ENCODE measurements around the gene PODNL1. TPM values are rescaled to one million over a fixed set of nuclear protein-coding genes. Genes with fewer than 3 reads are reported as not detected.
"Not testable (repeated sequence)": the region's sequence is repeated elsewhere in the genome, so short reads cannot be mapped to it uniquely, and the experiment has no call there.

PODNL1 gene
- total and polyA plus RNA-seq, 2 experiments from 2014 or later, result 6.2 to 45.3 TPM

- no peaks in the 10 kb centered on the region for H3K4me1 ChIP-seq (ENCODE audit: insufficient read depth)
- no peak for DNase-seq
- H3K9me3 ChIP-seq (ENCODE audit: low read depth), result no peaks in the 10 kb centered on the region
- WGBS, 2 experiments (ENCODE audit: low coverage in 1 of 2, low lambda C conversion rate in 2 of 2, missing lambda C conversion rate in 2 of 2), result 89 to 93% methylated on average over 12 of the region's 12 CpGs
- H3K27ac ChIP-seq, result no peak overlapping the region
- TF ChIP-seq EZH2phosphoT487 (IDR thresholded peaks at IDR 0.05; ENCODE audit: insufficient read depth, low read depth), result no peak
- TF ChIP-seq EZH2 (IDR thresholded peaks at IDR 0.05; ENCODE audit: insufficient read depth, poor library complexity, severe bottlenecking), result no peak
- no peaks in the 10 kb centered on the region; the same call in 1 of the 2 replicates for H3K36me3 ChIP-seq (ENCODE audit: low read depth)
- H3K9ac ChIP-seq, result no peak overlapping the region
- H4K20me1 ChIP-seq (ENCODE audit: insufficient read depth), result no peaks in the 10 kb centered on the region
- H3K9me2 ChIP-seq (ENCODE audit: insufficient read depth), result no peaks in the 10 kb centered on the region
- no peak overlapping the region for H2AFZ ChIP-seq
- in situ Hi-C loops (cut with MboI), result no loop called here
- no peaks in the 10 kb centered on the region for H3K79me2 ChIP-seq (ENCODE audit: insufficient read depth)
- H3F3A ChIP-seq (ENCODE audit: insufficient read depth), result no peaks in the 10 kb centered on the region
- no peaks in the 10 kb centered on the region for H3K27me3 ChIP-seq (replicated peaks; ENCODE audit: insufficient read depth)
- H3K4me3 ChIP-seq, result no peak overlapping the region
- H3K4me2 ChIP-seq (ENCODE audit: unreplicated experiment), result no peak overlapping the region
Measured at GRCh38 chr19:13929340-13929739, 8.9 kb downstream of the PODNL1 start.

DNA sequence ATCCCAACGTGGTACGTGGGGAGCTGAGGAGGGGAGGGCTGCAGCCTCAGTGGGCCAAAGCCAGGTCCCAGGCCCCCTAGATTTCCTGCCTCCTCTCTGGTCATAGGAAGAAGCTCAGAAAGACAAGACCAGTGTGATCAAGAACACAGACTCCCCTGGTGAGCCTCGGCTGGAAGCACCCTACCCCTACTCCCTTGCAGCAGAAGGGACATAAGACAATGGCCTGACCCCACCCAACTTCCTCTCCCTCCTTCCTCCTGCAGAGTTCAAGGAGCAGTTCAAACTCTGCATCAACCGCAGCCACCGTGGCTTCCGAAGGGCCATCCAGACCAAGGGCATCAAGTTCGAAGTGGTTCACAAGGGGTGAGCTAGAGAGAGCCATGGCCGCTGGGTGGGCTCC lies 11.5 kb downstream of the PODNL1 start:
- Histone ChIP-seq H3K79me2 (ENCODE audit: insufficient read depth) (no peaks in the 10 kb centered on the region), H3K4me2 (ENCODE audit: unreplicated experiment) (no peak overlapping the region), H3K9me2 (ENCODE audit: insufficient read depth) (no peaks in the 10 kb centered on the region), H2AFZ (no peak overlapping the region), H3K9ac (no peak overlapping the region), H3K9me3 (ENCODE audit: low read depth) (no peaks in the 10 kb centered on the region), H3K27ac (no peak overlapping the region), H3K4me3 (no peak overlapping the region), H3K27me3 (replicated peaks; ENCODE audit: insufficient read depth) (no peaks in the 10 kb centered on the region), H3K4me1 (ENCODE audit: insufficient read depth) (no peaks in the 10 kb centered on the region), H3F3A (ENCODE audit: insufficient read depth) (no peaks in the 10 kb centered on the region), H3K36me3 (ENCODE audit: low read depth) (peaks cover 9% of the 10 kb centered on the region; the same call in 1 of the 2 replicates), H4K20me1 (ENCODE audit: insufficient read depth) (no peaks in the 10 kb centered on the region)
- no peak for TF ChIP-seq EZH2phosphoT487 (IDR thresholded peaks at IDR 0.05; ENCODE audit: insufficient read depth, low read depth)
- no peak for TF ChIP-seq EZH2 (IDR thresholded peaks at IDR 0.05; ENCODE audit: insufficient read depth, poor library complexity, severe bottlenecking)
- no peak for DNase-seq
- in situ Hi-C loops (cut with MboI), result no loop called here
- 86 to 90% methylated on average over 8 of the region's 8 CpGs for WGBS, 2 experiments (ENCODE audit: low coverage in 1 of 2, low lambda C conversion rate in 2 of 2, missing lambda C conversion rate in 2 of 2)

- peaks cover 11% of the 10 kb centered on the region for H3K36me3 ChIP-seq (ENCODE audit: low read depth)
- H3K27me3 ChIP-seq (replicated peaks; ENCODE audit: insufficient read depth), result no peaks in the 10 kb centered on the region
- in situ Hi-C loops (cut with MboI), result no loop called here
- no peak overlapping the region for H3K4me3 ChIP-seq
- H4K20me1 ChIP-seq (ENCODE audit: insufficient read depth), result no peaks in the 10 kb centered on the region
- no peaks in the 10 kb centered on the region for H3F3A ChIP-seq (ENCODE audit: insufficient read depth)
- H2AFZ ChIP-seq, result no peak overlapping the region
- H3K9me3 ChIP-seq (ENCODE audit: low read depth), result no peaks in the 10 kb centered on the region
- 75 to 100% methylated on average over 2 to 4 of the region's 4 CpGs for WGBS, 2 experiments (ENCODE audit: low coverage in 1 of 2, low lambda C conversion rate in 2 of 2, missing lambda C conversion rate in 2 of 2)
- H3K9ac ChIP-seq, result no peak overlapping the region
- DNase-seq, result no peak
- no peak for TF ChIP-seq EZH2 (IDR thresholded peaks at IDR 0.05; ENCODE audit: insufficient read depth, poor library complexity, severe bottlenecking)
- no peak for TF ChIP-seq EZH2phosphoT487 (IDR thresholded peaks at IDR 0.05; ENCODE audit: insufficient read depth, low read depth)
- no peaks in the 10 kb centered on the region for H3K79me2 ChIP-seq (ENCODE audit: insufficient read depth)
- no peaks in the 10 kb centered on the region for H3K4me1 ChIP-seq (ENCODE audit: insufficient read depth)
- no peaks in the 10 kb centered on the region for H3K9me2 ChIP-seq (ENCODE audit: insufficient read depth)
- no peak overlapping the region for H3K27ac ChIP-seq
- H3K4me2 ChIP-seq (ENCODE audit: unreplicated experiment), result no peak overlapping the region
Measured at GRCh38 chr19:13926010-13926409, 12.2 kb downstream of the PODNL1 start.

GRCh38 chr19:13923194-13923987 lies 14.8 kb downstream of the PODNL1 start:
- 94 to 96% methylated on average over 21 to 28 of the region's 28 CpGs for WGBS, 2 experiments (ENCODE audit: low coverage in 1 of 2, low lambda C conversion rate in 2 of 2, missing lambda C conversion rate in 2 of 2)
- DNase-seq, result no peak
- Histone ChIP-seq H3K27me3 (replicated peaks; ENCODE audit: insufficient read depth) (no peaks in the 10 kb centered on the region), H3K4me1 (ENCODE audit: insufficient read depth) (no peaks in the 10 kb centered on the region), H3K9me2 (ENCODE audit: insufficient read depth) (no peaks in the 10 kb centered on the region), H3F3A (ENCODE audit: insufficient read depth) (no peaks in the 10 kb centered on the region), H3K27ac (no peak overlapping the region), H3K9me3 (ENCODE audit: low read depth) (no peaks in the 10 kb centered on the region), H3K4me3 (no peak overlapping the region), H3K79me2 (ENCODE audit: insufficient read depth) (no peaks in the 10 kb centered on the region), H3K9ac (no peak overlapping the region), H2AFZ (no peak overlapping the region), H3K4me2 (ENCODE audit: unreplicated experiment) (no peak overlapping the region), H3K36me3 (ENCODE audit: low read depth) (peaks cover 16% of the 10 kb centered on the region), H4K20me1 (ENCODE audit: insufficient read depth) (no peaks in the 10 kb centered on the region)
- TF ChIP-seq EZH2 (IDR thresholded peaks at IDR 0.05; ENCODE audit: insufficient read depth, poor library complexity, severe bottlenecking), result no peak
- TF ChIP-seq EZH2phosphoT487 (IDR thresholded peaks at IDR 0.05; ENCODE audit: insufficient read depth, low read depth), result no peak
- in situ Hi-C loops (cut with MboI), result no loop called here

- H3F3A ChIP-seq (ENCODE audit: insufficient read depth); H3K79me2 ChIP-seq (ENCODE audit: insufficient read depth); H3K27ac ChIP-seq; H3K27me3 ChIP-seq (replicated peaks; ENCODE audit: insufficient read depth); H3K9ac ChIP-seq; H3K4me3 ChIP-seq; H2AFZ ChIP-seq; H3K4me1 ChIP-seq (ENCODE audit: insufficient read depth); H3K9me3 ChIP-seq (ENCODE audit: low read depth); DNase-seq; H3K4me2 ChIP-seq (ENCODE audit: unreplicated experiment); H4K20me1 ChIP-seq (ENCODE audit: insufficient read depth); H3K9me2 ChIP-seq (ENCODE audit: insufficient read depth); in situ Hi-C loops (cut with MboI): not testable (repeated sequence)
- H3K36me3 ChIP-seq (ENCODE audit: low read depth), result peaks cover 16% of the 10 kb centered on the region
- WGBS, 2 experiments (ENCODE audit: low coverage in 1 of 2, low lambda C conversion rate in 2 of 2, missing lambda C conversion rate in 2 of 2), result 84 to 85% methylated on average over 6 of the region's 6 CpGs
Measured at GRCh38 chr19:13922118-13922517, 16.1 kb downstream of the PODNL1 start.

Data from GM23248 (cell line).